Measurements from ENCODE around the gene NEK5. TPM values are rescaled to one million over a fixed set of nuclear protein-coding genes. Genes with fewer than 3 reads are reported as not detected.

Gene NEK5
- total RNA-seq, 1 donor from 2014 or later: 0.11 TPM

DNA sequence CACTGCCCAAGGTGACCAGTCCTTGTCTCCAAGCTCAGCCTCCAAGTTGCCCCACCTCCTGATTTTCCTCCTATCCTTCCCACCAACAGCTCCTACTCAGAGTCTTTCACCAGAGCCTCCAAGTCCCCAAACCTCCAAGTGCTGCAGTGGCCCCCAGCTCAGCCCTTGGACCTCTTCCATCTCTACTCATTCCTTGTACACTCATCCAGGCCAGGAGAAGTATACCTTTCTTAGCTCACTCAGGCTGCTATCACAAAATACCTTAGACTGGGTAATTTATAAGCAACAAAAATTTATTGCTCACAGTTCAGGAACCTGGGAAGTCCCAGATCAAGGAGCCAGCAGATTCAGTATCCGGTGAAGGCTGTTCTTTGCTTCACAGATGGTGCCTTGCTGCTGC, 129.0 kb downstream of the NEK5 start:
- no peak for DNase-seq (ENCODE audit: missing footprints)
- ATAC-seq: no peak
- intact Hi-C loops (cut with DNase I): loop anchor here (10.0 kb wide), 2 partner anchors 105 to 185 kb away; no protein-coding TSS in a partner anchor

- DNase-seq (ENCODE audit: missing footprints): peak; percentile 80
- peak; percentile 75 for ATAC-seq
- intact Hi-C loops (cut with DNase I): loop anchor here (10.0 kb wide), 1 partner anchor 185 kb away; no protein-coding TSS in a partner anchor
These were observed 129.4 kb downstream of the NEK5 start for GRCh38 chr13:51999510-51999911.

DNA sequence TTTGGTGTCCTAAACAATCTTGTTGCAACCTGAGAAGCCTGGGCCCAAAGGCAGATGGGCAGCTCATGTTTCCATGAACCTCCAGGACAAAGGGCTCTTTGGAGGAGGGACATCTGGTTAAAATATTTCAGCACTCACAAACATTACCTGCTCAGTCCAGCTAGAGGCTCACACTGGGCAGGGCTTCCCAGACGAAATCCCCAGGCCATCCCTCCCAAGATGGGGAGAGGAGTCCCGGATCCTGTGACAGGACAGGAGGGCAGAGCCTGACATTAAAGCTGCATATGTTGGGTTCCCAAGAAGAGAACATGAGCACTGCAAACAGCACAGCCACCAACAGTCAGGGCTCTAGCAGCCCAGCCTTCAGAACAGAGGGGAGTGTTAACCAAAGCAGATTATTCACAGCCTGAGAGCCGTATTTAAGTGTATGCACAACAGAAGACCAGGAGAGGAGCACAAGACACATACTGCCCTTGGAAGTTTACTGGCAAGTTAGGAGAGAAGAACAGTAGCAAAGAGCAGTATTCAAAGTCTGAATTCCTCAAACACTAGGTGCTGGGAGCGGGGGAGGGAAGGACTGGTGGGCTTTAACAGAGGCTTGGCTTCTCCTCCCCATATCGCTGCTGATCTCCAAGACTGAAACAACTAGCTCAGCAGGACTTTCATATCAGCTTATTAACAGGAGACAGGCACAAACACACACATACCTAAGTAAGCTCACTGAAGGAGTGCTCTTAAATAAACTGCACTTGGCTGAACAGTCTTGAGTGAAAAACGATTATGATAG, 130.0 kb downstream of the NEK5 start:
- ATAC-seq: no peak

DNA sequence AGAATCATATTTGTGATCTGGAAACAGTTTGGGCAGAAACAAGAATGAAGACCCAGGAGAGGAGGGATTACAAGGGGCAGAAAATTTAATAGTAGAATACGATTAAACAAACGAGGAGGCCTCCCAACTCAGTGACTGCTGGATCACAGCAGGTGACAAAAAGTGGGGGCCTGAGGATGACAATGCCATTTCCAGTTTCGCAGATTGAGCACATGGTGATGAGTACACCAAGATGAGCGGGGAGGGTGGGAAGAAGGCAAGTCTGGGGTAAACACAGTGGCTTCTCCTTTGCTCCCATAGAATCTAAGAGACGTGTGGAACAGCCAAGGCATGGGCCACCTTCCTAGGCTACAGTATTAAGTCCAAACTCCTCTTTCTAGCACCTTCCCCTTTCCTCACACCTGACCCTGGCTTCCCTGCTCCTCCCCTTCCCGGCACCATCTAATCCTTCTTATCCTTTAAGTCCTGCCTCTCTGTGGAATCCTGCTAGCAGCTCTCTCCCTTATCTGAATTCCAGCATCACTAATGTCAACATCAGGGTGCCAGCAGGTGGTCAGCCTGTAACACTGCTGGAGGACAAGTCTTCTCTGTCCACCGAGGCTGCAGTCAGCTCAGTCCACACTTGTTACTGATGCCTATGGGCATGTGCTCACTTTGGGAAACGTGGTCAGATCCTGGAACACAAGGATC, 131.1 kb downstream of the NEK5 start:
- DNase-seq (ENCODE audit: missing footprints) (no peak), ATAC-seq (no peak)
- intact Hi-C loops (cut with DNase I): loop anchor here (10.0 kb wide), 1 partner anchor 183 kb away; no protein-coding TSS in a partner anchor

More for the DNA sequence above, 130.0 kb downstream of the NEK5 start:
- intact Hi-C loops (cut with DNase I): loop anchor here (10.0 kb wide), 1 partner anchor 184 kb away; no protein-coding TSS in a partner anchor
- DNase-seq (ENCODE audit: missing footprints): no peak

- DNase-seq (ENCODE audit: missing footprints) (no peak), ATAC-seq (no peak)
- intact Hi-C loops (cut with DNase I): loop anchor here (10.0 kb wide), 1 partner anchor 182 kb away; no protein-coding TSS in a partner anchor
These were observed 131.7 kb downstream of the NEK5 start for GRCh38 chr13:51997186-51997585.

DNA sequence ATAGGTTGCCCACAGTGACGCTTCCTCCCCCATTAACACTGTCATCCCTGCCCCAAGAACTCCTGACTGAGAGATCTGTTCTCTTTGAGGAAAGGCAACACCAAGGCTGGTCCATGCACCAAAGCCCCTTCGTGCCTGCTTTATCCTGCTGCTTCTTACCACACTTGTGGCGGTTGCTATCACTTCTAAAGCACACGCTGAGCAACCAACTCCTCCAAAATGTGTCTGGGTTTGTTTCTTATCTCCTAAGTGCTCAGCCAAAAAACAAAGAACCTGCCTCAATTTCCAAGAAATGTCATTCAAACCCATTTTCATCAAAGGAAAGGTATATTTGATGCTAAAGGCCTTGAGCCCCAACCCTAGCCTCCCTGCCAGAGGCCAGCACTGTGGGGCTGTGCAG, 132.2 kb downstream of the NEK5 start:
- no peak for ATAC-seq
- DNase-seq (ENCODE audit: missing footprints): no peak
- intact Hi-C loops (cut with DNase I): loop anchor here (10.0 kb wide), 1 partner anchor 182 kb away; no protein-coding TSS in a partner anchor

GRCh38 chr13:51995677-51996551, 133.0 kb downstream of the NEK5 start:
- intact Hi-C loops (cut with DNase I): loop anchor here (10.0 kb wide), 1 partner anchor 181 kb away; no protein-coding TSS in a partner anchor
- ATAC-seq (peak; percentile 76), DNase-seq (ENCODE audit: missing footprints) (peak; percentile 77)

- intact Hi-C loops (cut with DNase I): loop anchor here (10.0 kb wide), 1 partner anchor 179 kb away; no protein-coding TSS in a partner anchor
These were observed 135.2 kb downstream of the NEK5 start for GRCh38 chr13:51993713-51994112.

DNA sequence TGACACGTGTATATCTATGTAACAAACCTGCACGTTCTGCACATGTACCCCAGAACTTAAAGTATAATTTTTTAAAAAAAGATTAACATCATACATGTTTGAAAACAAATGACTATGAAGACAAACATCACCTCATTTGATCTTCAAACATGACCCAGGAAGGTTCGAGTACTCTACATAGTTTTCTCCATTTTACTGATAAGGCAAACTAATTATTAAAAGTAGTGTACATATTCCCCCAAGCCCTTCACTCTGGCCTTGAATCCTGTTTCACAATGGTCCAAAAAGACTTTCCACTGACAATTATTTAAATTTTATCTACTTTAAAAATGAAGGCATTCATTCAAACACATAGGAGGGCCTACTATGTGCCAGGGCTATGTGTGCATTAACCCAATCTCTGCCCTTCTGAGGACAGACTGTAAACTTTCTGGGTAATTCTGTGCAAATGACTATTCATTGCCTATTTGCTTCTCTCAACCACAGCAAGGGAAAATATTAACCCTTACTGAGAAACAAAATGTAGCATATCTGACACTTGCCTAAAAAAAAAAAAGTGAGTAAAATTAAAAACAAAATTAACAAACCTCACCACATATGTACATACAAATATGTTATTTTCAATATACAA, 139.8 kb downstream of the NEK5 start:
- ATAC-seq (no peak), DNase-seq (ENCODE audit: missing footprints) (no peak)
- intact Hi-C loops (cut with DNase I): no loop called here

More at GRCh38 chr13:51993713-51994112, 135.2 kb downstream of the NEK5 start:
- DNase-seq (ENCODE audit: missing footprints) (no peak), ATAC-seq (no peak)

Other genes starting within 250 kb of the NEK5 start
- 3.3 TPM for gene ATP7B, start 117.6 kb downstream of the NEK5 start, total RNA-seq
- gene ALG11, start 116.7 kb downstream of the NEK5 start, total RNA-seq: 20.9 TPM
- gene UTP14C, start 104.4 kb downstream of the NEK5 start, total RNA-seq: 9.6 TPM
- gene NEK3, start 30.5 kb upstream of the NEK5 start, total RNA-seq: 6.6 TPM

All from Right ventricle myocardium inferior (tissue), 1 donor.